Activated CD8-positive, alpha-beta memory T cell treated with anti-CD3 and anti-CD28 coated beads, Interleukin-2, amount 50 U/mL, for 24 hours (primary cell): ENCODE measurements around the gene UBR4.
A peak's percentile ranks its signal among the peaks of the same experiment; 100 is the strongest.
"Not testable (repeated sequence)": the region's sequence is repeated elsewhere in the genome, so short reads cannot be mapped to it uniquely, and the experiment has no call there.

Experiments used
- DNase-seq: peaks from one replicate; pipeline ENCODE4 v3.0.0-alpha.2; 2020; ENCODE audit errors: extremely low read depth

Gene UBR4

DNA sequence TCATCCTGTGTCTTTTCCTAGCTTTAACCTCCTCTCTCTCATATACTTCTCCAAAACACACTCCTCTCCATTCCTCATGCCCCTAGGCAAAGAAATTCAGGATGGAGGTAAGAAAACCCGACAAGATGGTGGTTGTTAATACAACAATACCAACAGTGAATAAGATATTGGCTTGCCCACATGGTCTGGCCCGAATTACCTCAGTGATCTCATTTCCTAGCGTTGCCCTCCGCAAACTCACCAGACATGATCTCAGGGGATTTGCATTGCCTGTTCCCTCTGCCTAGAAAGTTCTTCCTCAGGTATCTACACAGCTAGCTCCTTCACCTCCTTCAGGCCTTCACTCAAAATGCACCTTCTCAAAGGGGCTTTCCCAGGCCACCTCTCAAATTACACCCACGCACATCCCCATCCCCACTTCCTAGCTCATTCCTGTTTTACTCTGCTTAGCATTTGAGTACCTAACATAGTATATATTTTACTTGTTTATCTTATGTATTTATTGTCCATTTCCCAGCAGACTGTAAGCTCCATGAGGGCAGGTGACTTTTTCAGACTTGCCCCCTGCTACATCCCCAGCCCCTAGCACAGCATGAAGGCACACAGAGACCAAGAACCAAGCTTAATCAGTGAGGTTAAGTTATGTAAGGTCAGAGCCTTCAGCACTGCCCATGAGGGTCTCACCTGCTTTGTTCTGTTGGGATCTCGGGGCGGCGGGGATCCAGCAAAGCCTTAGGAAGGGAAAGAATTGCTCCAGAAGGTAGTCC, 10.2 kb upstream of the UBR4 start:
- DNase-seq, result no peak

DNA sequence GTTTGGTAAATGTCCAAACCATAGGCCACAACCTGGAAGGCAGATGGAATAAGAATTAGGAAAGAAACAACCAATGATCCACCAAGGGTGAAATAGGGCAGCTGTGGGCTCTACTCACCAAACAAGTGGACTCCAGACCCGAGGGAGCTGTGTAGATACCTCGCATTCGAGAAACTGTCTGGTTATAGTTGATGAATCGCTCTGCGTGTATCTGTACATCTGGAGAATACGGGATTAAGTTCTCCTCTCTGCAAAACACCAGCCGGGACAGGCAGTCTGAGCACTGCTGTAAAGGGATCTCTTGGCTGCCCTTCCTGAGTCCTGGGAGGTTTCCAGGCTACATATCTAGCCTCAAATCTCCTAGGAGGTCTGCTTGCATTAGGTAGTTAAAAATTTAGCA, 9.4 kb upstream of the UBR4 start:
- no peak for DNase-seq

DNA sequence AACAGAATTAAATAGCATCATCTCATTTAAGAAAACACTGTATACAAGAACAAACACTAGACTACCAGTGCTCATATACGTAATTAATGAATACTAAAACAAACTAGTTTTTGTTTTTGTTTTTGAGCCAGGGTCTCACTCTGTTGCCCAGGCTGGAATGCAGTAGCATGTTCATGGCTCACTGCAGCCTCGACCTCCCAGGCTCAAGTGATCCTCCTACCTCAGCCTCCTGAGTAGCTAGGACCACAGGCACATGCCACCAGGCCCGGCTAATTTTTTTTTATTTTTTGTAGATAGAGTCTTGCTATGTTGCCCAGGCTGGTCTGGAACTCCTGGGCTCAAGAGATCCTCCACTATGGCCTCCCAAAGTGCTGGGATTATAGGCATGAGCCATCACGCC, 6.5 kb upstream of the UBR4 start:
- not testable (repeated sequence) for DNase-seq

DNA sequence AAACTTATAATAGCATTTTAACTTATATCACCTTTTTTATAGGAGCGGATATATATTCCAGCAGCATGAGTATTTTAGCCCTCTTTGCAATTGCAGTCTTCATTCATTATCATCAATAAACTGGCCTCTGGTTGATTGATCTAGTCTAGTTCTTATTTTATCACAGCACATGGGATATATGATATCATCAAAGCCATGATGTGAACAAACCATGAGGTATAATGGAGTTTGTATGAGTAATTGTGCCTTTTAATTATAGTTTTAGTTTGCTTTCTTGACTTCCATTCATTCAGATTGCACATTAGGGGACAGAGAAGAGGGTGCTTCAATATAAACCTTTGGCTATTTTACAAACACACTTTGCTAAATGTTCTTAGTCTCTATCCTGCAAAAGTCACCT, 3.5 kb upstream of the UBR4 start:
- DNase-seq, result no peak

DNA sequence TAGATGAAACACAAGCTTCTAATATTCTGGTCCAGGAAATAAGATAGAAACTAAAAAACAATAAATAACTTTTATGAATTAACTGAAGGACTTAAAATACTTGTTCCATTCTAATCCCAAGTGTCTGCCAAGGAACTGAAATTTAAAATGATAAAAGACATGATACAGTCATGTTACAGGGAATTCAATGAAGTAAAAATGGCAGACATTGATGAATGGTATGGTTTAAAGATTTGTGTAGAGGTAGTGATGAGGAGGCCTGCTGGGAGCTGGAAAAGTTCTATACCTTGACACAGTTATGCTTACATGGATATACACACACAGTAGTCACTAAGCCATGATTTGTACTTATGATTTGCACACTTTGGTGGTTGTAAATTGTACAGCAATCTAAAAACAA, 2.1 kb upstream of the UBR4 start:
- DNase-seq, result no peak

DNA sequence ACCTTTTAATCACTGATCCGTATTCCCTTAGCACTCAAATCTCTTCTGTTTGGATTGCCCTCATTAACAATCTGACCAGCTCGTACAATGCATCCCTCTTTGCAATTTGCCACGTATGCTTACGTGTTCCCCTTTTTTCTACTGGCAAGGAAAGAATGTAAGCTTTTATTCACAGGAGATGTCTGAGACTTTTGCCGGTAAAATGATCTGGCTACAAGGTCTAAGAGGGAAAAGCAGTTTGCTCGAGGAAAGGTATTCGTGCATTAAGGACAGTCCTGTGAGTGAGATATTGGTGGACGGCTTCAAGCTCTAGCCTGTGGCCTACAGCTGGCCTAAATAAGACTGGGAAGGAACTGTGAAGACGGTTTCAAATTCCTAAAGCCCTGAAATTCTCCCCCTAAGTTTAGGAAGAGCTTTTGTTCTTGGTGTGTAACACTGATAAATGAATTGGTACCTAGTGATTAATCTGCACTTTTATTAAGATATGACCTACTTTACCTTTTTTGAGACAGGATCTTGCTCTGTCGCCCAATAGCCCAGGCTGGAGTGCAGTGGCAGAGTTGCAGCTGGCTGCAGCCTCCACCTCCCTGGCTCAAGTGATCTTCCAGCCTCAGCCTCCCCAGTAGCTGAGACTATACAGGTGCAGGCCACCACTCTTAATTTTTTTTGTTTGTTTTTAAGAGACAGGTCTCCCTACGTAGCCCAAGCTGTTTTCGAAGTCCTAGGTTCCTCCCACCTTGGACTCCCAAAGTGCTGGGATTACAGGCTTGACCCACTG, 895 bp upstream of the UBR4 start:
- no peak for DNase-seq

DNA sequence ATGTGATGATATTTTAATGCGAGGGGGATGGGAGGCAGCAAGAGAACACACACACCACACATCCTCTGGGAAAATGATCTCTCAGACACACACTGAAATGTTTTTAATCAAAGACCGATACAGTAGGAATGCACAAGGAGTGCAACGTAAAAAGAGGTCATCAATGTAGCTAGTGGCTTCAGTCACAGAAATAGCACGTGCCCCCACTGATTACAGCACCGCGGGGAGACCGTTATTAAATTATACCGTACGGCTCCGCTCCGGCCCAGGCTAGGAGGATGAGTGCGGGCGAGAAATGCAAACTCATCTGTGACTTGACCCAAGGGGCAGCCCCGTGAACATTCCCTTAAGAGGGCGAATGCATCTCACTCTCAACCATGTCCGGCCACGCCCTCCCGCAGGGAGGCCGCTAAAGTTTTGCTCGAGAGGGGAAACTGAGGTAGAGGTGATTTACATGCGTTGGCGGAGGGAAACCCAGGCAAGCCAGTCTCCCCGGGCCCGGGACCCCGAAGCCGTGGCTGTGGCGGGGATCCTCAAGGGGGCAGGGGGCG, 552 bp downstream of the UBR4 start:
- DNase-seq, result peak; percentile 36

DNA sequence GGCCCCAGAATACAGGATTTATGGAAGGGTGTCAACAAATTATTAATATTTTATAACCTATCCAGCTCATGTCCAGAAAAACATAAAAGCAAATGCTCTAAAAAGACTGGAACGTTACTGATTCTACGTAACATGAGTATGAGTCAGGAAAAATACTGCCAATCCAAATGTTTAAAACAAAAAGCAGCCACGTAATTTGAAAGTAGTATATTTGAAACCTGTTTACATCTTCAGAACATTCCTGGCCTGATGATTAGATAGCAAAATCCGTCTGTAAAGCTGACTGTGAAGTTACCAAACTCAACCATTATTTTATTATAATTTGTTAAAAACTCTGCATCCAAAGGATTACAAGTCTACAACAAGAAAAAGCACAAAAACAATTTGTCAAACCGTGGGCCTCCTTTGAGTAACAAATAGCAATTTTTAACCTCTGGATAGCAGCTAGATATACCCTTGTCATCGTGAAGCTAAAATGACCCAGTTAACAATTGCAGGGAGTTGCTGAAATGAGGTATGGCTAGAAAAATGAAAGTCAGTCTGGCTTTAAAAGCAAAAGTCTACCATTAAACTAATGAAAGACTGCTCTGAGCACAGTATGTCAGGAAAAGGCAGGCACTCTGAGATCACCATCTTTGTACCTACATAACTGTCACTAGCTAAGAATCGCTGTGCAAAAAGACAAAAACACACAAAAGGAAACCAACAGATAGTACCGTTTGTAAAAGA, 1.2 kb downstream of the UBR4 start:
- DNase-seq, result no peak

DNA sequence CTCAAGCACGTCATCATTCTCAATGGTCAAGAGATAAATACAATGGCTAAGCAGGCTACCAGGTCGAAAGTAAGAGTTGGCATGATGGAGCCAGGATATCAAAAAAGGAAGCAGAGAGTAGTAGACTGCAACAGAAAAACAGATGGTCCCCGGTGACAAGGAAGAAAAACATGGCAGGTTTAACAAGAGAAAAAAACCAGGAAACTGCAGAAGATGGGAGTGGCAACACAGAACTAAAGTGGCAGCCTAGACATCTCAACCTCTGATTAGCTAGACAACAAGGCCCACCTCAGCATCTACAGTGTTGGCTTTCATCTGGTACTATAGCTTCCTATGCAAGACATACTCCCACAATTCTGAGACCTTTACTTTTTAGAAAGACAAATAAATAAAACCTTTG, 3.1 kb downstream of the UBR4 start:
- no peak for DNase-seq

DNA sequence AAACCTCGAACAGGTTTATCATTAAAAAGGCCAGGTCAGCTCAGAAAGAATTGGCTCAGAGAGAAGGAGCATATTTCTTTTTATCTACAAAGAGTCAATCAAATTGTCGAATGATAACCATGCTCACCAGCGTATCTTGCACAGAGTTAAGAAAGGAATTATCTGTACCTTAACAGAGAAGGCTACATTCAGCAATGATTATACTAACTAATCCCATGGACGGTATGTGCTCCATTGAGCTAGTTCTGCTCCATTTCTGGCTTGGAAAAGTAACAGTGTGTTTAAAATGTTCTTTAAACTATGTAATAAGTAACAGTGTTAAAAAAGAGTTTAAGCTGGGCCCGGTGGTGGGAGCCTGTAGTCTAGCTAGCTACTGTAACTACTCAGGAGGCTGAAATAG, 4.2 kb downstream of the UBR4 start:
- DNase-seq, result no peak

DNA sequence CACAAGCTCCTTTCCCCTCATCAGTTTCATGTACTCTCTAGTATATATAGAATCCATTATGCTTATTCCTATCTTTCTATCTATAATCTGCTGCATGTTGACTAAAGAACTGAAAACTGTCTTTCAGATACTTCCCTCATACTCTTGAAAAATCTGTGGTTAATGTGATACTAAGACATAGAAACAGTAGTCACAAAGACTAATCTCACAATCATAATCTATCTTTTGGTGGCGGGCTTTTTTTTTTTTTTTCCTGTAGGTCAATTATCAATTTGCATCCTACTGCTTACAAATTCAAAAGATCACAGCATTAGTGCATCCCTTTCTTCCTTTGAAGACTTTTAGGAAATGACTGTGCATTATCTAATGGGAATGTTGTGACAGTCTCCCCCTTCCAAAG, 4.7 kb downstream of the UBR4 start:
- DNase-seq, result no peak

DNA sequence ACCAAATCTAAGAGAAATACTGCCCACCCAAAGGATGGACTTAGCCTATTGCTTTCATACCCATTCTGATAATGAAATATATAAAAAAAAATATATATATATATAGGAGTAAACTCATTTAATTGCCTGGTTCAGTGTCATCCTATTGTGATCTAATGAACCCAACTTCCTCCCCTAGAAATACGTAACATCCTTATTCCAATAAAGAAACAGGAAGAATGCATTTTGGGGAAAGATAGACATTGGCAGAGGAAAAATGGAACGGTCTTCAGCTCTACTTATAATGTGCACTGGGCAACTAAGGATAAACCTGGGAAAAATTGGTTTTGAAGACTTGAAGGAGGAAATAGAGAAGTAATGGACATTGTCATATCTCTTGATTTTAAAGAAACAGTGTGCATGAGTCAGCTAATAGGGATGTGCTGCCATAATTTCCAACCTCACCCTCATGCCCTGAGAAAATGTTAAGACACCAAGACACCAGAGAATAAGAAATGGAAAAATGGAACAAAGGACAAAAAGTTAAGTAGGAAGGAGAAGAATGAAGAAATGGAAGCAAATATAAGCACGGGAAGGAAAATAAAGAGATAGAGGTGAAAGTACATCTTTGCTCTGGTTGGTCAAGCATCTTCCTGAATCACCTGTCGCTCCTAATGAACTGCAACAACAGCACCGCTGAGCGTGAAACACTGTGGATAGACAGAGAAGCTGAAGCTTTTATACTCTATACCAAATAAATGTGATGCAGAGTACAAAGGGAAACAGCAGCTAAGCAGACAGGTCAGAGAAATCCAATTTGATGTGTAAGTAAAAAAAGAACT, 5.4 kb downstream of the UBR4 start:
- no peak for DNase-seq

DNA sequence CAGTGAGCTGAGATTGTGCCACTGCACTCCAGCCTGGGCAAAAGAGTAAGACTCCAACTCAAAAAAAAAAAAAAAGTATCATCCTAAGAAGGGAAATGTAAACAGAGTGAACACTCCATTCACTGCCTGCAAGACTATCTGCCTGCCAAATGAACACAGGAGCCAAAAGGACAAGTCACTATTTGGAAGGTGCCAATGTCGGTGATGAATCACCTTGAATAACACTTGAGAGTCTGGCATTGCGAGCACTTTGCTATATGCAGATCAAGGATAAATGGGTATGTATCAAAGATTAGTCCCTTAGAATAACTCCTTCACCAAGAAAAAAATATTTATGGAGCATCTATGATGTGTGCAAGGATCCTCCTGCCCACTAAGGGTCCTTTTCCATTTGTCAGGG, 6.6 kb downstream of the UBR4 start:
- no peak for DNase-seq

DNA sequence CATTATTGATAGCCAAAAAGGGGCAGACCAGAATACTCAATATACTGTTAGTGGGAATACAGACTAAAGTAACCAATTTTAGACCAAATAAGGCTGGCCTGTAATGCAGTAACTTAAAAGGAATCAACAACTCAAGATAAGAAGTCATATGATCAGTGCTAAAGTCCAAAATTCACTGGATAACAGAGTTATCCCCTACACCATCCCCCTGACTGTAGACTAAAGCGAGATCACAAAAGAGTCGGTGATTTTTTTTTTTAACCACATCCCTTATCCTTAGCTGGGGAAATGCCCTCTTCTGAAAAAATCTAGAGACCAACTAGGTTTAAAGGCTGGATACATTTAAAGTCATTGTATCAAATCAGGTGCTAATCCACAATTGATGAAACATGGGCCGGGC, 7.7 kb downstream of the UBR4 start:
- no peak for DNase-seq

DNA sequence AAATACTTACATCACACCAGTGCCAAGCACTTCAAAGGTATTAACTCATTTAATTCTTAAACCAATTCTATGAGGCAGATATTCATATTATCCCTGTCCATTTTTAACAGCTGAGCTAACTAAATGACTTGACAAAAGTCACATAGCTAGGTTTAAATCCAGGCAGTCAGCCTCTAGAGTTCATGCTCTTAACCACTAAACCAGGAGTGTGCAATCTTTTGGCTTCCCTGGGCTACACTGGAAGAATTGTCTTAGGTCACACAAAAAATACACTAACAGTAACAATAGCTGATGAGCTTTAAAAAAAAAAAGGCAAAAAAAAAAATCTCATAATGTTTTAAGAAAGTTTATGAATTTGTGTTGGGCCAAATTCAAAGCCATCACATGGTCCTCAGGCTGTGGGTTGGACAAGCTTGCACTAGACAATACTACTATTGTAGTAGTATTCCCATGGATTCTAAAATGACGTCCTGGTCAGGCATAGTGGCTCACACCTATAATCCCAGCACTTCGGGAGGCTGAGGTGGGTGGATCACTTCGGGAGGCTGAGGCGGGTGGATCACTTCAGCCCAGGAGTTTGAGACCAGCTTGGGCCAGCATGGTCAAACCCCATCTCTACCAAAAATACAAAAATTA, 10.0 kb downstream of the UBR4 start:
- no peak for DNase-seq

DNA sequence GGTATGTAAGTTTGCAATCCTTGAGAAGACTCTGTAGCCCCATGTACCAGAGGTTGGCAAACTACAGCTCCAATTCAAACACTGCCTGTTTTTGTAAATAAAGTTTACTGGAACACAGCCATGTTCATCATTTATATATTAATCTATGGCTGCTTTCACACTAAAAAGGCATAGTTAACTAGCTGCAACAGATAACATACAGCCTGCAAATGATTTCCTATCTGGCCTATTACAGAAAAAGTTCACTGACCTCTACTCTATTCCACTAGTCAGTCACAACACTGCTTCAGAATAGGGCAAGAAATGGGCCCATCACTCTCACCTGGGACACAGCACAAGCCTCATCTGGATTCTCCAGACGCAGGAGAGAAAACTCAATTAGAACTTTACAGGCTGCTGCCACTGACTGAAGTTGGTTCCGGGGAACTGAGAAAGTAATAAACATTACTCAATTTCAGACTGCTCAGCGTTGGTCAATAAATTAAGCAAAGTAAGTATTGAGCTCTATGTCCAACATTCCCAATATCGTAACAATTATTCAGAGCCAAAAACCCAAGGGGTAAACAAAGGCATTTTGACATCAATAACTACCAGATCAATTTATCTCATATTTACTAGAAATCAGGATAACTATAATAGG, 10.6 kb downstream of the UBR4 start:
- DNase-seq, result no peak

DNA sequence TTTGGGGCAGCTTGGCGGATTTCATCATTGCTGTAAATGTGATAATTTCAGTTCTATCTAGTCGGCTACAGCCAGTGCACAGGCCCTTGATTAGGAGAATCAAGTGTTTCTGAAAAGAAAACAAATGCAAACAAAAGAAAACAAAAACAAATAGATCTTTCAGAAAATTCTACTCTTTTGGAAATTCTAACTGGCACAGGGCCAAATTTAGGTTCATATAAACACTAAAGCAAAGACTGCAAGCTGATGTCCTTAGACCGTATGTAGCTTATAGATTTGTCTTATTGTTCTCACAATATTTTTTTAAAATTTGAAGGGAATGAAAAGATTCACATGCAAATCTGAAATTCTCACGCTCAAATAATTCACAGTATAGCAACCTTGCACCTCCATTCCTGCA, 11.2 kb downstream of the UBR4 start:
- no peak for DNase-seq

DNA sequence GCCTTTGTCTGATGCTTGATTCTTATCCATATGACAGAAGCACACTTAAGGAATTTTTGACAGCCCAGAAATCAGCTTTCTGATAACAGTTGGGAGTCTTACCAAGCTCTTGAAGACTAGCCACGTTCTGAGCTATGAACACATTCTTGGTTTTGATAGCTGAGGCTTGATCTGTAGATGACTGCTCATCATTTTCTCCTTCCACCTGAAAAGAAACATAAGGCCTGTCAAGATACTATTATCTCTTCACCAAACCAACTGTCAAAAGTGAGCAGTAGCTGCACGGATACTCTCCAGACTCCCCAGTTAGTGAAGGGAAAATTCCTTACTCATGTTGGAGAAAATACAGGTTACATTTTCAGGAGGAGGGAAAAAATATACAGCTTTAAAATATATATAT, 12.2 kb downstream of the UBR4 start:
- no peak for DNase-seq

DNA sequence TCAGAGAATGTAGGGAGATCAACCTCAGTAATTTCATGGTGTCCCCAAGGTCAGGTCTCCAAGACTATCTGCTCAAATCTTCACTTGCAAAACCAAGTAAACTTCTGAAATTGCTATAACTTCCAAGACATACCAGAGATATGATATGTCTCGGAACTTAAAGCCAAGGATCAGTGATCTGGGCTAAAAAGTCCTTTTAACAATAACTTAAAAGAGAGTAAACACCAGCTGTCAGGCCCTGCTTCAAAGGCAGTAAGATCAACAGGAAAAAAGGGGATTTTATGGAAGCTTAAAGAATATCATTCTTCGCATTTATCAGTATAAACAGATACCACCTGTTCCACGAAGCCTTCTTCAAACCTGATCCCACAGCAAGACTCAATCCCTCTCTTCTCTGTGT, 13.7 kb downstream of the UBR4 start:
- DNase-seq, result no peak

DNA sequence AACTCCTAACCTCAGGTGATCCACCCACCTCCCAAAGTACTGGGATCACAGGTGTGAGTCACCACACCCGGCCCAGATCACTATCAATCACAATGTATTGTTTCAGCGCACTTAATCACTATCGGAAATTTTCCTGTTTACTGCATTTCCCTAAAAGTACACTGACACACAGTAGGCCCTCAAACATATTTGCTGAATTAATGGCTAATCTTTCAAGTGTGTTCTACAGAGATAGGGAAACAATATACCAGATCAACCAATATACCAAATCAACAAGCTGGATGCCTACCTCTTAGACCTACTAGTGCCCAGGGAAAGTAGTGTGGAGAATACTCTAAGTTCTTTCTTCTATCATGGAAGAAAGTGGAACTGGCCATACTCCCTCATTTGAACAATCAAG, 17.1 kb downstream of the UBR4 start:
- no peak for DNase-seq

DNA sequence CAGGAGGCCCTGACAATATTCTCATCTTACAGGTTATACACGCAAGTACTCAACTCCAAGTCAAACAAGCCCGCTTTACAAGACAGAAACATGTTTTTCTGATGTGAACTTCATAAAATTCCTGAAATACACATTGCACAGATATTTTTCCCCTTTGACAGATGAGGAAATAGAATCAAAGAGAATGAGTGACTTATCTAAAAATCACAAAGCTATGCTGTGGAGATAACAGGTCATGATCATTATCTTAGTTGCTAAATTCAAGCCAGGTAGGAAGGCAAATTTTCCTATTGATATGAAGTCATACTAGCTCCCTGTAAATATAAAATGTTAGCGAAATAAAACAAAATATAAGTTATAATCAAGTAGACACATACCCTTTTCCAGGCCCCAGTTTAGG, 18.3 kb downstream of the UBR4 start:
- DNase-seq, result no peak
